Activated CD8-positive, alpha-beta T cell treated with anti-CD3 and anti-CD28 coated beads, Interleukin-2, amount 10 ng/mL, durations not matched to agents 7 days and 5 days (primary cell): ENCODE results near the gene MAGOH. TPM values are rescaled to one million over a fixed set of nuclear protein-coding genes. Genes with fewer than 3 reads are reported as not detected.
"Not testable (repeated sequence)": the region's sequence is repeated elsewhere in the genome, so short reads cannot be mapped to it uniquely, and the experiment has no call there.

Experiments used
- ATAC-seq: fragments of 150-1000 bp; cut with Tn5 transposase; one replicate; pipeline ENCODE4 v1.10.0; 2021; ENCODE audit warnings: moderate library complexity
- CTCF ChIA-PET: fragments of 350-600 bp; sonication (Branson Sonifier 250); formaldehyde crosslinking; loops from one replicate; lab custom pipeline; 2021; ENCODE audit warnings: antibody characterized with exemption; lab: Charles Lee
- POLR2A ChIA-PET: fragments of 350-600 bp; sonication (Branson Sonifier 250); formaldehyde crosslinking; loops from one replicate; lab custom pipeline; 2021; ENCODE audit warnings: antibody characterized with exemption; lab: Charles Lee
- DNase-seq: peaks from one replicate; pipeline ENCODE4 v3.0.0-alpha.2; 2020
- H3K27ac Mint-ChIP-seq: one replicate; pipeline ENCODE4 v1.8.0; 2021; ENCODE audit warnings: mild to moderate bottlenecking, mixed read lengths
- H3K27me3 Mint-ChIP-seq: one replicate; pipeline ENCODE4 v1.8.0; 2021; ENCODE audit warnings: low read depth, mixed read lengths
- H3K36me3 Mint-ChIP-seq: one replicate; pipeline ENCODE4 v1.8.0; 2021; ENCODE audit warnings: low read depth, mixed read lengths
- H3K4me1 Mint-ChIP-seq: one replicate; pipeline ENCODE4 v1.8.0; 2021; ENCODE audit warnings: low read depth, mixed read lengths
- H3K4me3 Mint-ChIP-seq: one replicate; pipeline ENCODE4 v1.8.0; 2021; ENCODE audit warnings: mild to moderate bottlenecking, mixed read lengths
- H3K9me3 Mint-ChIP-seq: one replicate; pipeline ENCODE4 v1.8.0; 2022; ENCODE audit warnings: mixed read lengths; ENCODE audit not compliant: insufficient read depth
- total RNA-seq, 2 experiments: library from RNA; stranded (reverse); gene quantifications; one replicate each; pipeline ENCODE4 v1.2.3, GENCODE V29; 2021

Gene MAGOH
- 10 to 100 TPM; 83.1 to 85.2 TPM for total RNA-seq

- ATAC-seq (peak; percentile 99), DNase-seq (peak; percentile 97)
- Mint-ChIP-seq H3K36me3 (peaks cover 26% of the 10 kb centered on the region), H3K9me3 (no peaks in the 10 kb centered on the region), H3K4me3 (peak within 1 kb of the TSS; percentile 94), H3K27ac (peak within 1 kb of the TSS; percentile 95), H3K4me1 (peaks cover 31% of the 10 kb centered on the region), H3K27me3 (no peaks in the 10 kb centered on the region)
- ChIA-PET CTCF (interaction anchor here (0.7 to 2.1 kb wide), 4 partner anchors 12 to 765 kb away, joined by 3 to 11 read pairs (median 4); no protein-coding TSS in a partner anchor), POLR2A (interaction anchor here (1.1 to 1.3 kb wide), 2 partner anchors 10 to 11 kb away, joined by 3 to 4 read pairs; no protein-coding TSS in a partner anchor)
Observed at GRCh38 chr1:53238197-53239155, at the start of gene MAGOH. MAGOH (minus strand) TSS chr1:53238518; CDS start chr1:53238448, 70 bp downstream.

- Mint-ChIP-seq H3K4me3 (no peak overlapping the region), H3K27me3 (no peaks in the 10 kb centered on the region), H3K36me3 (peaks cover 18% of the 10 kb centered on the region), H3K27ac (no peak overlapping the region), H3K4me1 (peaks cover 12% of the 10 kb centered on the region), H3K9me3 (no peaks in the 10 kb centered on the region)
- POLR2A ChIA-PET = no interaction called here
- ATAC-seq = no peak
- CTCF ChIA-PET = interaction anchor here (4.2 to 4.5 kb wide), 2 partner anchors 8 to 106 kb away, joined by 14 to 29 read pairs; no protein-coding TSS in a partner anchor
- DNase-seq = no peak
Observed at GRCh38 chr1:53286955-53287354, 48.6 kb upstream of the MAGOH start.

- Mint-ChIP-seq H3K36me3 (peaks cover 25% of the 10 kb centered on the region), H3K4me3 (no peak overlapping the region), H3K9me3 (no peaks in the 10 kb centered on the region), H3K27me3 (no peaks in the 10 kb centered on the region), H3K4me1 (peaks cover 9% of the 10 kb centered on the region), H3K27ac (no peak overlapping the region)
- ATAC-seq = peak; percentile 24
- POLR2A ChIA-PET = interaction anchor here (0.7 kb wide), 1 partner anchor 108 kb away, joined by 3 read pairs; no protein-coding TSS in a partner anchor
- no peak for DNase-seq
- CTCF ChIA-PET = interaction anchor here (4.2 to 4.5 kb wide), 2 partner anchors 8 to 107 kb away, joined by 14 to 29 read pairs; no protein-coding TSS in a partner anchor
Observed at GRCh38 chr1:53285969-53286760, 47.8 kb upstream of the MAGOH start.

GRCh38 chr1:53285546-53285945 is 47.2 kb upstream of the MAGOH start:
- no peak for ATAC-seq
- no peaks in the 10 kb centered on the region for H3K27me3 Mint-ChIP-seq

GRCh38 chr1:53284224-53285020 is 46.1 kb upstream of the MAGOH start:
- no peak for ATAC-seq
- Mint-ChIP-seq H3K9me3 (no peaks in the 10 kb centered on the region), H3K36me3 (peaks cover 32% of the 10 kb centered on the region), H3K4me3 (no peak overlapping the region), H3K27me3 (no peaks in the 10 kb centered on the region), H3K27ac (peak overlapping the region; percentile 34), H3K4me1 (peaks cover 9% of the 10 kb centered on the region)
- DNase-seq = no peak
- ChIA-PET POLR2A (no interaction called here), CTCF (no interaction called here)

More at GRCh38 chr1:53285546-53285945, 47.2 kb upstream of the MAGOH start:
- Mint-ChIP-seq H3K27ac (no peak overlapping the region), H3K4me1 (peaks cover 9% of the 10 kb centered on the region), H3K36me3 (peaks cover 30% of the 10 kb centered on the region), H3K9me3 (no peaks in the 10 kb centered on the region), H3K4me3 (no peak overlapping the region)
- DNase-seq = no peak
- ChIA-PET POLR2A (interaction anchor here (0.7 kb wide), 1 partner anchor 108 kb away, joined by 3 read pairs; no protein-coding TSS in a partner anchor), CTCF (interaction anchor here (0.6 to 4.2 kb wide), 2 partner anchors 108 kb away, joined by 3 to 14 read pairs; no protein-coding TSS in a partner anchor)

GRCh38 chr1:53283156-53283555 is 44.8 kb upstream of the MAGOH start:
- H3K36me3 Mint-ChIP-seq = peaks cover 31% of the 10 kb centered on the region
- DNase-seq, H3K4me3 Mint-ChIP-seq, POLR2A ChIA-PET, ATAC-seq, H3K27ac Mint-ChIP-seq, H3K9me3 Mint-ChIP-seq, H3K27me3 Mint-ChIP-seq, H3K4me1 Mint-ChIP-seq: not testable (repeated sequence)
- CTCF ChIA-PET = interaction anchor here (10.0 kb wide), 1 partner anchor 108 kb away, joined by 167 read pairs; no protein-coding TSS in a partner anchor

GRCh38 chr1:53281133-53281532 is 42.8 kb upstream of the MAGOH start:
- ATAC-seq = no peak
- no peaks in the 10 kb centered on the region for H3K9me3 Mint-ChIP-seq
- no peak for DNase-seq
- H3K36me3 Mint-ChIP-seq = peaks cover 42% of the 10 kb centered on the region
- ChIA-PET POLR2A (no interaction called here), CTCF (interaction anchor here (1.0 to 10.0 kb wide), 2 partner anchors 25 to 110 kb away, joined by 3 to 167 read pairs; no protein-coding TSS in a partner anchor)
- H3K27ac Mint-ChIP-seq = peak overlapping the region; percentile 52
- H3K4me3 Mint-ChIP-seq = no peak overlapping the region
- no peaks in the 10 kb centered on the region for H3K4me1 Mint-ChIP-seq
- no peaks in the 10 kb centered on the region for H3K27me3 Mint-ChIP-seq

GRCh38 chr1:53280496-53280895 is 42.2 kb upstream of the MAGOH start:
- H3K36me3 Mint-ChIP-seq = peaks cover 45% of the 10 kb centered on the region
- no peak for ATAC-seq
- no peak overlapping the region for H3K4me3 Mint-ChIP-seq
- H3K27me3 Mint-ChIP-seq = no peaks in the 10 kb centered on the region
- H3K4me1 Mint-ChIP-seq = no peaks in the 10 kb centered on the region
- H3K9me3 Mint-ChIP-seq = no peaks in the 10 kb centered on the region
- POLR2A ChIA-PET = no interaction called here
- H3K27ac Mint-ChIP-seq = peak overlapping the region; percentile 52
- DNase-seq = no peak
- CTCF ChIA-PET = interaction anchor here (1.0 to 10.0 kb wide), 2 partner anchors 24 to 111 kb away, joined by 3 to 167 read pairs; no protein-coding TSS in a partner anchor

- ChIA-PET CTCF (interaction anchor here (0.8 to 10.0 kb wide), 12 partner anchors 9 to 168 kb away, joined by 3 to 167 read pairs (median 8); no protein-coding TSS in a partner anchor), POLR2A (no interaction called here)
- H3K4me1 Mint-ChIP-seq = no peaks in the 10 kb centered on the region
- ATAC-seq (no peak), DNase-seq (no peak)
- no peaks in the 10 kb centered on the region for H3K27me3 Mint-ChIP-seq
- no peaks in the 10 kb centered on the region for H3K9me3 Mint-ChIP-seq
- no peak overlapping the region for H3K4me3 Mint-ChIP-seq
- peak overlapping the region; percentile 30 for H3K27ac Mint-ChIP-seq
- peaks cover 43% of the 10 kb centered on the region for H3K36me3 Mint-ChIP-seq
Observed at GRCh38 chr1:53279296-53280200, 41.2 kb upstream of the MAGOH start.

GRCh38 chr1:53278298-53278725 is 40.0 kb upstream of the MAGOH start:
- Mint-ChIP-seq H3K4me1 (no peaks in the 10 kb centered on the region), H3K4me3 (no peak overlapping the region), H3K27me3 (no peaks in the 10 kb centered on the region), H3K9me3 (no peaks in the 10 kb centered on the region), H3K36me3 (peaks cover 48% of the 10 kb centered on the region), H3K27ac (no peak overlapping the region)
- POLR2A ChIA-PET = interaction anchor here (0.6 to 1.2 kb wide), 3 partner anchors 49 to 117 kb away, joined by 3 to 4 read pairs (median 3); no protein-coding TSS in a partner anchor
- DNase-seq (peak; percentile 78), ATAC-seq (peak; percentile 72)
- CTCF ChIA-PET = interaction anchor here (0.6 to 10.0 kb wide), 44 partner anchors 9 to 1978 kb away, joined by 3 to 167 read pairs (median 4); partner anchors contain the start of gene DMRTB1
